HG03064 (cell line): ENCODE measurements around the gene AADACL2.
"Not testable (repeated sequence)": the region's sequence is repeated elsewhere in the genome, so short reads cannot be mapped to it uniquely, and the experiment has no call there.

ENCODE experiments used
- ATAC-seq: cut with Tn5 transposase; IDR thresholded peaks from one replicate; pipeline ENCODE4 v1.9.1; 2021; ENCODE audit warnings: low read depth; ENCODE audit not compliant: unreplicated experiment

The AADACL2 gene

DNA sequence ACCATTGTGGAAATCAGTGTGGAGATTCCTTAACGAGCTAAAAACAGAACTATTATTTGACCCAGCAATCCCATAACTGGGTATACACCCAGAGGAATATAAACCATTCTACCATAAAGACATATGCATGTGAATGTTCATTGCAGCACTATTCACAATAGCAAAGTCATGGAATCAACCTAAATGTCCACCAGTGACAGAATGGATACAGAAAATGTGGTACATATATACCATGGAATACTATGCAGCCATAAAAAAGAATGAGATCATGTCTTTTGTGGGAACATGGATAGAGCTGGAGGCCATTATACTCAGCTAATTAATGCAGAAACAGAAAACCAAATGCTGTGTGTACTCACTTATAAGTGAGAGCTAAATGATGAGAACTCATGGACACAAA, 31.0 kb downstream of the AADACL2 start:
- ATAC-seq: not testable (repeated sequence)

DNA sequence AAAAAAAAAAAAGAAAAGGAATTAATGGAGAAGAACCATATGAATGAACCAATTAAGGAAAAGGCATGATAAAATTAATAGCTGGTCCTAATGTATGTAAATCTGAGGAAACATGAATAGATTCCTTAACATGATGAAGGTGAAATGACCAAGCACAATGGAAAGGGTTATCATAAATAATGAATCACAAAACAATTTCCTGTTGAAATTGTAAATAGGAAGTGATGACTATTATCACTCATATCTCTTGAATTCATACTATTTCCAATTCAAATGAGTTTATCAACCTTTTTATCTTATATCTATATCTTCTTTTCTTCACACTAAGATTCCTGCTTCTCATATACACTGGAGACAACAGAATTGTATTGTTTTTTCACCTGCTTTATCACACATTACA, 32.0 kb downstream of the AADACL2 start:
- ATAC-seq: no peak

DNA sequence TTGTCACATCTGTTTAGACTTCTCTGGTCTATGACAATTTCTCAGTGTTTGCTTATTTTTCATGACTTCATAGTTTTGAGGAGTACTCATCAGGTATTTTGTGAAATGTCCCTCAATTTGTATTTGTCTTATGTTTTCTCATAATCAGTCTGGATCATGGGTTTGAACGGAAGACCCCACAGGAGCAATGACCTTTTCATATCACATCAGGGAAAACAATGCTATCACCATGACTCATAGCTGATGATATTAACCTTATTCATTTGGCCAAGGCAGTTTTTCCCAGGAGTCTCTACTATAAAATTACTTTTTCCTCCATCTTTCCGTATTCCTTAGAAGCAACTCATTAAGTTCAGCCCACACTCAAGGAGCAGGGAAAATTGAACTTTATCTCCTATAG, 32.7 kb downstream of the AADACL2 start:
- no peak for ATAC-seq

DNA sequence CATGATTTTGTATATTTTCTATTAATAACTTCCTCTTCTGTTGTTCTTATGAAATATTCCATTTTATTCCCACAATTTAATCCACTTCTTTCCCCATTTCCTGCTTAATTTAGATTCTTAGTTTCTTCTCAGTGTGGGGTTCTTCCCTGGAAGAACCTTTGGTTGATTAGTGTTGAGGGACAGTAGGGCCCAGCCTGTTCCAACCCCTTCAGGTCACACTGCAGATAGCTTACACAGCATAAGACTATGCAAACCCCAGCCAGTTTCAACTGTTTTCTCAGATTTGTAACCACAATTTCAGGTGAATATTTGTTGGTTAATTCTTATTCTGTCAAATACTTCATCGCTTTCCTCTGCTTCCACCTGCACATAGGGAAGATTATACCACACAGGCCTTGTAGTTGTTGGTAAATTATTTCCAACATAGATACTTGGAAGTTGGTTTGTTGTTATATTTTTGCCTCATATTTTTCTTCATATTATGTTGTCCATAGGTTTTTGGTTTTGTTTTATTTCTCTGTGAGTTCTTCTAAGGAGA, 34.7 kb downstream of the AADACL2 start:
- no peak for ATAC-seq

DNA sequence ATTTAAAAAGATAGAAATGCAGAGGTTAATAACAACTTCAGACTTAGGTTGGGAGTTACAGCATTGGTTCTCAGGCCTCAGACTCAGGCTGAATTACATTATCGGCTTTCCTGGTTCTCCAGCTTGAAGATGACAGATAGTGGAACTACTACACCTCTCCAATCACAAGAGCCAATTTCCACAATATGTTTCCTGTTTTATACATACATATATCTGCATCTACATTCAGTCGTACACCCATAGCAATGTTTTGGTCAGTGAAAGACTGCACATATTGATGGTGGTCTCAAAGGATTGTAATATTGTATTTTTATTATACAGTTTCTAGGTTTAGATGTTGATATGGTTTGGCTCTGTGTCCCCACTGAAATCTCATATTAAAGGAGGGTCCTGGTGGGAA, 35.4 kb downstream of the AADACL2 start:
- ATAC-seq: no peak

DNA sequence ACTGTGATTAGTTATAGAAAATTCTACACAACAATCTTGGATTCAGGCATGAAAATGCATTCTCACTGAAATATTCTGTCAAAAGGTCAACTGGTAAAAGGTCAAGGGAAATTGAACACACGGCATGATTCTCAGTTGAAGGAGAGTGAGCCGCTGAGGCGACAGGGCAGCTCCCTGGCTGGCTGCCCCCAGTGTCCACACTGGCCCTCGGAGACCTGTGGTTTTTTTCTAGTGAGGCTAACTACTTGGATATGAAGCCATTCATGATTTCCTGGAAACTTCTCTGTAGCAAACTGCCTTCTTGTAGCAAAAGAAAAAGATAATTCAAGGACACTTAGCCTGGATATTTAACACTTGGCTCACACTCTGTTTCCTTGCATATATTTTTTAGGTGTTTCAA, 37.2 kb downstream of the AADACL2 start:
- ATAC-seq: no peak

DNA sequence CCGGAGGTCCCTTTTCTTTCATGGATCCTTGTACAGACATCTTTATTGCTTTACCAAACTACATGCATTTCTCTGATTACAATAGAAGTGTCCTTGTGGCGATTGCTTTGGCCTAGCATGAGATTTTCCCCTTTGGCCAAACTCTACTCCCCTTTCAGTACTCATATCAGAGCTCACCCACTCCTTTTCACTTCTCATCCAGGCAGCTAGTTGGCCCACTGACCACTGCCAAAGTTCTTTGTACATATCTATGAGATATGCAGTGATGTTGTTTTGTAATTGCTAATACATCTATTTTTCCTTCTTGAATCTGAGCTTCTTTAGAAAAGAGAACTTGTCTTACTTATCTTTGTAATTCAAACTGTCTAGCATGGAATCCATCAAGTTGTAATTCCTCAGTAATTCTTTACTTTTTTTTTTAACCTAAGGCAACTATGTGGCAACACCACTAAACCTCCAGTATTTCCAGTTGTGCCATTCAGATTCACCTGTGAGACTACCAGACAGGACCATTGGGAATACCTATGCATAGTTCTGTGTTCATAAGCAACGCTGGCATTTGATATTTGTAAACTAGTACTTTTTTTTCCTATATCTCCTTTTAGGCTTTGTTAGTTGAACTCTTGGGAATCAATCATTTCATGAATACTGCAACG, 39.2 kb downstream of the AADACL2 start:
- no peak for ATAC-seq

DNA sequence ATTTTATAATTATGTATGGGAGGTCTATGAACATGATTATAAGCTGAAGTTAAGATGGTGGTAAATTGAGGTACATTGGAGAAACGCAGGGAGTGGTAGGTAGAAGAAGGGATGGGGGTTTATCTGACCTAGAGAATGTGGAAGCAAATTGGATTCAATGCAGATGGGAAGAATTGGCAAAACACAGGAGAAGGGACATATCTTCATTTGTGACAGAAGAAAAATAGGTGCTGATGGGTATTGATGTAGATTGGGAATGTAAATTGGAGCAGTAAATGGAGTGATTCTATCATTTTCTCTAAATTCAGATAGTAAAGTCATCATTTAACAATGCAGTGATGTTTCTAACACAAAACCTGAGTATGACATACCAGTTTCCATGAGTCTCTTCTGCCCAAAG, 40.5 kb downstream of the AADACL2 start:
- no peak for ATAC-seq

DNA sequence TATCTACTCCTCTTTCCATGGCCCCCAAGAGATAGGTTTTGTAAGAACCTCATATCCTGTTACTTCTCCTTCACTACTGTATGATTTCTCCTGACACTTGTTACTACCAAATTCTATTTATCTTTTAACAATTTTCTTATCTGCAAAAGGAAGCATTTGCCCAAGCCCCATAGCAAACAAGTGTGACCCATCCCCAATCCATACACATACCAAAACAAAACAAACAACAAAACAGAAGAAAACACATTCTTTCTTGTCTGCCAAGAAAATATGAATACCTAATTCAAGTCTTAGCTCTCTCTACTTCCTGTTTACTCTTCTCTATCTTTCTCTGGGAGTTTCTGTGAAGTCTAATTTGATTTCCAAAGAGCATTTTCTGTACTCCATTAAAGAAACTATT, 41.2 kb downstream of the AADACL2 start:
- ATAC-seq: no peak

DNA sequence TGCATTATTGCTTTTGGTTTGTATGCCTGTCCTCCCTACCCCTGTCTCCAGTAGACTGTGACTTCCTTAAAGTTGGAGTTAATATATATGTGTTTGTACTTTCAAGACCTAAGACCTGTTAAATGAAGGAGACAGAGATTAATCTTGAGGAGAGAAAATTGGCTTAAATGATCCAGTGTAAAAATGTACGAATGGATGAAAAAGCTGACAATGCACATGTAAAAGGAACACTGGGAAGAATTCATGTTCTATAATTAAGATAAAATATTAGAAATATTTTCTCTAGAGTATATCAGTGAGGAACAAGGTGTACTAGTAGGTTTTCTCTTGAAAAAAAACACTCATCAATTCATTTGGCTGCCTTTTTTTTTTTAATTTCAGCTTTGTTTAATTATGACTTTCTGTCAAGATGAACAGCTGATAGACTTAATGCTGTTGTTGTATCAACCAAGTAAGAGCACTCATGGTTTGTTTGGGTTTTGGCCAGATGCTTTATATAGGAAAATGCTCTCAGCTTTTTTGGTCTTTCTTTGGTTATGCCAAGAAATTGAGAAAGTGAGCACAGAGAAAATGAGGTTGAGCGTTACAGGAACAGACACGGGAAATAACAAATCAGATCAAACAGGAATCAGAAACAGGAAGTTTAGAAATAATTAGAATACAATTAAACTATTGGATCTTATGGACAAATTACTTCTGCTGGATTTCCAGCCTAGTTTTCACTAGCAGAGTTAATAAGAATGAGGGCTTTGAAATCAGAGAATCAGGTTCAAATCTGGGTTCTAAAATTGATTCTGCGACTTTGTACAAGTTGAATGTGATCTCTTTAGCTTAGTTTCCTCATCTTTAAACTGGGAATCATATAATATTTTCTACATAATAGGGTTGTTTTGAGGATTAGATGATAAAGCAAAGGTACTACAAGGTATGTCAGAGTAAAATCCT, 41.9 kb downstream of the AADACL2 start:
- no peak for ATAC-seq

DNA sequence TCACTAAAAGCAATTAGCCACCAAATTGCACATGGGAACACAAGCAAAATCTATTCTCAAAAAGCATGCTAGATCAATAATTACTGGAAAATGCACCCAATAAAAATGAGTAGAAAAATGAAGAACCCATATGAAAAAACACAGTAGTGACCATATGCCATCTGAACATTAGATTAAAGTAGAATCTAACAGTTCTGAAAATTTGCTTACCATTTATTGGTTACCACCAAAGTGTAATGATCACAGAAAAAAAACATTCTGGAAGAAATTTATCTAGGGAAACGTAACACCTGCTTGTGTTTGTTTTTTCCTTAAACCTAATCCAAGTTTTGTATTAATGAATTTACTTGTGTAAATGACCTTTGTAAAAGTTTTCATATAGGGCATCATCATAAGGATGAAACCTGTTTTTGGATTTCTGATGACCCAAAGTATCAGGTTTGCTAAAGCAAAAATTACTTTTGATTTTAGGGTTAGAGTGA, 42.6 kb downstream of the AADACL2 start:
- no peak for ATAC-seq

DNA sequence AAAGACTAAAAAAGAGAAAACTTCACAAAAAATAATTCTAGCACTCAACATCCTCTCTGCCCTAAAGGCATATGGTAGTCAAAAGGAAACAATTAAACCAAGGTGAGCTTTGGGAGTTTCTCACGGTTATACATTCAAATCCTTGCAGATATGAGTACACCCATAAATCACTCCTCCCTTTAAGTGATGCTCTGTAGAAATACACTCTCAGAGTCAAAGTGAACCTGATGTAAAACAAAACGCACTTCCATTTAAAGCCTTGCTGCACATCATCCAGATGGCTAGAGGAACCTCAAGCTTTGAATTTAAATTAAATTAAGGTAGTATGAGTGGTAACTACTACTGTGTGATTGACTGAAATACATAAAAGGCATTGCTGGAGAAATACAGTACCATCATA, 44.2 kb downstream of the AADACL2 start:
- no peak for ATAC-seq

DNA sequence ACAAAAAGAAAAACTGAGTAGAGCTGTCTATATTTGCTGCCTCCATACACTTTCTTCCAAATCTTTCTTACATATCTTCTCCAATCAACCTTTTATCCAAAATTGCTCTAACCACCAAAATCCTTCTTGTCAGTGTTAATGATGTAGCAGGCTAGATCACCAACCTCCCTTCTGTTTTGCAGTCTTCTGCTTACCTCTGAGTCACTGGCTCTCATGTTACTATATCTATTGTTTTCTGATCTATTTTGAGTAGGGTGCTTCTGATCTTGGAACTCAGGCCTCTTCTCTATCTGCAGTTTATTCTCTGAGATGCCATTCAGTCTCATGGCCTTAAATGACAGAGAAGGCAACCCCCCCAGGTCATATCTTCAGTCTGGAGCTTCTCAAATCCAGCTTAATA, 53.9 kb downstream of the AADACL2 start:
- ATAC-seq: no peak

DNA sequence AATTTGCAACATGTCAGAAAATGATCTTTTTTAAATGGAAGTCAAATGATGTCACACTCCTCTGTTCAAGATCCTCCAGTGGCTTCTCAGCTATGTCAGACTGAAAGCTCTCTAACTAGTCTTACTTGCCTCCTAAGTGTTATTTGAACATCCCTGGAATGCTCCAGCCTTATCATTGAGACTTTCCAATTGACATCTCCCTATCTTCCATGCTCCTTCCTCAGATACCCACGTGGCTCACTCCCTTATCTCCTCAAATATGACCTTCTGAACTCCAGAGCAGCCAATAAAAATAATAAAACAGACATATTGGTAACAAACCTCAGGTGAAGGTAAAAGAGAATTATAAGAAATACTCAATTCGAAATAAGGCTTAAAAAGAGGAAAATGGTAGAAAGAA, 54.7 kb downstream of the AADACL2 start:
- no peak for ATAC-seq

DNA sequence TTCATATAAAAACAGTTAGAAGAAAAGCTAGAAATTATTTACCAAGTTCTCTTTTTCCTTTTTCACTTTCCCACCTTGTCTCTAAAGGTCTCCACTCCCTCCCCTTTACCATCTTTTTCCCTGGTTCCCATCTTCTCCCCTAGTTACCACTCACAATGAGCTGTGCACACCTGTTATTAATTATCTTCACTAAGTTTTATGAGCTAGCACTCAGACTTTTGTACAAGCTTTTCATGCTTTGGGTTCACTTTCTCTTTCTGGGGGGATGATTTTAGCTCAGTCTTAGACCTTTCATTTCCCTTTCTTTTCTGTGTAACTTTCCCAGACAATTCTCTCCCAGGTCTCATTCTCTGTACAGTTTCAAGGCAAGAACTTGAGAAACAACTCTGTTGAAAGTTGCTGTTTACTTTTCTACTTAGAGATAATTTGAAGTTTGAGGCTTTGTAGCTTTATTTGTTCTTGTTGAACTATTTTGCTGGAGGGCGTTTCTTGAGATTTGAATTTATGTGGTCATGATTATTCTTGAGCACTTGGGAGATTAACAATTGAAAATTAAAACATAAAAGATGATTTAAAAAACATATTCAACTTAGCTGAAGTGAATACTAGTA, 56.2 kb downstream of the AADACL2 start:
- no peak for ATAC-seq

DNA sequence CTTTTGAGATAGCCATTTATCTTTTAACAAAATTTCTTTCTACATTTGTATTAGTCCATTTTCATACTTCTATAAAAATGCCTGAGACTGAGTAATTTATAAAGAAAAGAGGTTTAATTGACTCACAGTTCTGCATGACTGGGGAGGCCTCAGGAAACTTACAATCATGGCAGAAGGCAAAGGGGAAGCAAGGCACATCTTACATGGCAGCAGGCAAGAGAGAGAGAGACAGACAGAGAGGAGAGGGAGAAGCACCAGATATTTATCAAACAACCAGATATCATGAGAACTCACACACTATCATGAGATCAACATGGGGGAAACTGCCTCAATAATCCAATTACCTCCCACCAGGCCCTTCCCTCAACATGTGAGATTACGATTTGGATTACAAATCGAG, 57.0 kb downstream of the AADACL2 start:
- ATAC-seq: not testable (repeated sequence)

DNA sequence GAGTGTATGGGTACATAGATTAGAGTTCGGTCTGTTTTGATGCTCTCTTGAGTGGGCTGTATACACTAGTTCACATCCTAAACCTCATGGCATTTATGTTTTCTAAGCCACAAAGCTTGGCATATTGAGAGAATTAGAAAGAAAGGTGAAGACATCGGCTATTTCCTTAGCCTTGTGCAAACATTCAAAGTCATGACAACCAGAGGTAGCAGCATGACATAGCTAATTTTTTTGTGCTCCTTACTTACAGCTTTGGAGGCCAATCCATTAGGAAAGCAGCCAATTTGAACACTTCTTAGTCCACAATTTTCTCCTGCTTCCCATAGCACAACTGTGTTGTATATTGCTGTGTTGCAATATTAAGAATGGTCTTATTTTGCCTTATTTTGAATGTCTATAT, 58.7 kb downstream of the AADACL2 start:
- no peak for ATAC-seq

DNA sequence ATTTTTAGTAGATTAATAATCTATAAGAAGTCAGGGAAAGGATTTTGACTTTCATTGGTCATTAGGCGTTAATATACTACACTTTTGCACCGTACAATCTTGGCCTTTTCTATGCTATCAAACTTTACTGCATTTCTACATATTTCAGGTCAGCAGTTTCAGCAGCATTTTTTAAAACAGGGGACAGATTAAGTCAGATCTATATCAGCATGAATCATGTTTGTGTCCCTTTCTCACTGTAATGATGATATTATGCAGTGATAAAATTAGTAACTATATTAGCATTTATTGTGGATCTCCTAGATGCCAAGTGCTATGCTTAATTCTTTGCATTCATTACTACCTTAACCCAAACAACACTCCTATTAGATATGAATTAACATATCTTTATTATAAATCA, 59.9 kb downstream of the AADACL2 start:
- ATAC-seq: no peak

DNA sequence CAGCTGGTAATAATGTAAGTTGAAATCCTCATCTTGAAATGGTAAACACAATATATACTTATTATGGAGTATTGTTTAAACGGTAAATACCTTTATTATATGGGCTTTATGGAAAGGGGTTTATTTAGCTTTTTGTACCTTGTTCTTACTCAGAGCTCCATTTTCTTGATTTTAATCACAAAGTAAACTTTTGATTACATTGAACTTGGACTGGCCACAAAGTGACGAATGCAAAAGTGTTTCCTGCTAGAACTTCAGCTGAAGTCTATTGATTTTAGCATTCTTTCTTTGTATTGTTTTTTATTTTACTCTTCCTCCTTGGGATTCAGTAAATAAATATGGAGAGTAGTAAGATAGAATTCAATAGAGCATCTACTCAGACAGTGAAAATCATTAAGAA, 60.4 kb downstream of the AADACL2 start:
- no peak for ATAC-seq

DNA sequence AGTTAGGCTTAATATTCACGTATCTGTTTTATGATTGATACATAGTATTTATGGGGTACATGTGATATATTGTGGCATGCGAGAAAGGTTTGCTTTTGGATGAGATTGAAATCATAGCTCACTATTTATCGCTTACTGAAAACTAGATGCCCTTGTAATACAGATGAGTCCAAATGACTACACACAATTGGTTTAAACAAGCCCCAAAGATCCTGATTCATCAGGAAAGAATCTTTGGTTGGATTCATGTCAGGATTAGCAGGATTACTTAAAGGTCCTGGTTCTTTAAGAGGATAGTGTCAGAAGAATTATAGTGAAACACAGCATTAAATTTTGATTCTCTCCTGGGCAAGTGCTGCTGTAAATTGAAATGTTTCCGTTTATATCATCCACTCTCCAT, 61.5 kb downstream of the AADACL2 start:
- no peak for ATAC-seq

DNA sequence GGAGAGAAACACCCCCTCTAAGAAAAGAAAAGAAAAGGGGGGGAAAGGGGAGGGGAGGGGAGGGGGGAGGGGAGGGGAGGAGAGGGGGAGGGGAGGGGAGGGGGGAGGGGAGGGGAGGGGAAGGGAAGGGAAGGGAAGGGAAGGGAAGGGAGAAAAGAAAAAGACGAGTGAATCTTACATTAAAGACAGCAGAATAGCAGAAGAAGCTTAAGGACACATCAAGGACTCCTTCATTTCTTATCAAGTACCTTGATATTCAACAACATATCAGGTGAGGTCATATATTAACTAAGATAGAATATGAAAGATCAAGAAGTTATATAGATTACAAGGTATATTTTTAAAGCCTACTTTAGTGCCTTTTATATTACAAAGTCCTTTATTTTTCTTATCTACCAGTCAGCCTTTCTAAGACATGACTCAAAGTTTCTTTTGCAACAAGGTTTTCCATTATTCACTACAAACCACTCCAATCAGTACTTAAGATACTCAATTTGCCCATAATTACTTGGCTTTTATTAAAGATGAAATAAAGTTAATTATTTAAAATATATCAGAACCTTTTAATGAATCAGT, 62.5 kb downstream of the AADACL2 start:
- ATAC-seq: no peak
